Measurements from ENCODE around the gene SETD1B.
A peak's percentile ranks its signal among the peaks of the same experiment; 100 is the strongest.
"Not testable (repeated sequence)": the region's sequence is repeated elsewhere in the genome, so short reads cannot be mapped to it uniquely, and the experiment has no call there.

Gene SETD1B

DNA sequence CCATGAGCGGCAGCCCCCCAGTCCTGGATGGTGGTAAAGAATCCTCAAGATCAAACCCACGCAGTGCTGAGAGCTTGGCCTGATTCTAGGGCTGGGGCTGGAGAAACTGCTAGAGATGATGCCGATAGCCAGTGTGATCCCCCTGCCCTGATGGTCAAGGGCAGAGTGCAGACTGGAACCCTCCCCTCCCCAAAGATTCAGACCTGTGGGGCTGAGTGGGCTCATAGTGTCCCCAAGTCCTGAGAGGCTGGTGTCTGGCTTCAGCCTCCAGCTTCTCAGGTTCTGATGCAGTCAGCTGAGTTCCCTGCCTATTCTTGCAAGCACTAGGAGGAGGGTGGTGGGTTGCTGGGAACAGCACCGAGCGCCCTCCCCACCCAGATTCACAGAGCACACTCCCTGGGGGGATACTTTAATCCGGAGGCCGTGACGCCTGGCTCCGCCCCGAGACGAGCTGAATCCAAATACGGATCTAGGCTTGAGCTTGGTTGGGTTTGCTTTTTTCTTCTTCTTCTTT, 22.3 kb upstream of the SETD1B start:
- DNase-seq: no peak

DNA sequence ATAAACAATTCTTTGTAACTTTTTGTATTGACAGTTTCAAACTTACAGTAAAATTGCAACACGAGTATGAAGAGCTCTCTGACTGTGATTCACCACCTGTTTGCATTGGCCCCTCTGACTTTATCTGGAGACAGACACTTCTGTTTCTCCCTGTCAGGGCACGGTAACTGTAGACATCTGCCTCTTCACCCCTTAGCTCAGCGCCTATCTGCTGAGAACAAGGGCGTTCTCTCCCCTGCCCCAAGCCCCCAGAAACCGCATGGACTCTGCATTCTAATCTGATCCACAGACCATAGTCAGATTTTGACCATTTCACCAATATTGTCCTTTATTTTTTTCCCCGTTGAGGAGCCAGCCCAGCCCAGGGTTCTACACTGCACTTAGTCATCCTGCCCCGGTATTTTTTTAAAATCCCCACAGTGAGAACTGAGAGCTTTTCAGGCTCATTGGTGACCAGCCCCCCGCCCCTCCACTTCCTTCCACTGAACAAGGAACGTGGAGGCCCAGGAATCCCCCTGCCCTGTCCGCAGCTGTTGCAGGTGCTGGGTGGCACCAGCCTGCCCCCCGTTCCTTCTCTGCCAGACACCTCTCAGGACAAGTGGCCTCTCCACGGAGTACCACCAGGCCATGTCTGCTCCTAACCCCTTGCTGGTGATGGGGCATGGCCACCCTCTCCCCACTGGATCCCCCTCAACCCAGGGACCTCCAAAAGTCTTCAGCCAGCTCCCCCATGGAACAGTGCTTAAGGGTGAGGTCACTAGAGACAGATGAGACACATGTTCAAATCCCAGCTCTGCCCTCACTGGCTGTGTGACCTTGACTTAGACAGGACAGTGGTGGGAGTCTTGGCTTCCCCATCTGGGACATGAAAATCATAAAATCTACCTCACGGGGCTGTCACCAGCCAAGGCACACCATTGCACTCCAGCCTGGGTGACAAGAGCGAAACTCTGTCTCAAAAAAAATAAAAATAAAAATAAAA, 21.5 kb upstream of the SETD1B start:
- peak; percentile 75 to 83 for DNase-seq

DNA sequence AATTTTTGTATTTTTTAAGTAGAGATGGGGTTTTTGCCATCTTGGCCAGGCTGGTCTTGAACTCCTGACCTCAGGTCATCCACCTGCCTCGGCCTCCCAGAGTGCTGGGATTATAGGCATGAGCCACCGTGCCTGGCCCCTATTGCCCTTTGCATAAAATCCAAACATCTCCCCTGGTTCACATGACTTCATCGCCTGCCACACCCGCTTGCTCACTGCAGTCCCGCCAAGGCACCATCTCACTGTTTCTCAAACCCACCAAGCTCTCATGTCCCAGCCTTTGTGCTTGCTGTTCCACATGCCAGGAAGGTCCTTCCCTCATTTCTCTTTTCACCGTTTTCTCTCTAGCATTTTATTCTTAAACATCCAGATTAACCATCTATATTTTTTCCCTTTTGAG, 20.0 kb upstream of the SETD1B start:
- no peak for DNase-seq

GRCh38 chr12:121784460-121784859, 19.3 kb upstream of the SETD1B start:
- DNase-seq: no peak

GRCh38 chr12:121786440-121786825, 17.4 kb upstream of the SETD1B start:
- DNase-seq: peak in 1 of 2 experiments; percentile 68

- no peak for DNase-seq
Observed at GRCh38 chr12:121787063-121788025, 16.5 kb upstream of the SETD1B start.

DNA sequence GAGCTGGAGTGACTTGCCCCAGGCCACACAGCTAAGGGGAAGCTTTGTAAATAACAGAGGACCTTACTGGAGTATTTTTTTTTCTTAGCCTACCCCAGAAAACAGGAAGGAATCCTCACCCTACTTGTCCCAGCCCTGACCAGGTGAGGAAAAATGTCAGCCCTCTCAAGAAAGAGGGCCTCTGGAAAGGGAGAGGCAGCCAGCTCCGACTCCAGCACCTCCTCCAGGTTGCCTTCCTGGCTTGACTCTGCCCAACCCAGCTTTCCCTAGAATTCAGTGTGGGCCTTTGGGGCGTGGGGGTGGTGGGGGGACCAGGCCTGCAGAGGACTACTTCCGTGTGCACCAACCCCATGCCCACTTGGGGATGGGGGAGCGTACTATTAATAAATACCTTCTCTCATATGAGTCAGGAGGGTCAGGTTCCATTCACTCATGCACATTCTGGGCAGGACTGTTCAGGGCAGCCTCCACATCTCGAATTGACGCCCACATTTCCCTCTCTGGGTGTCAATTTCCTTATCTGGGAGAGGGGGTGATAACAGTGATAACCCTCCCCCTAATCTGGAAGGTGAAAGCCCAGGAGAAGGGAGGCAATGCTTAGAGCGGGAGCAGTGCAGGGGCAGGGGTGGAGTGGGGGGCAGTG, 15.5 kb upstream of the SETD1B start:
- DNase-seq: no peak

DNA sequence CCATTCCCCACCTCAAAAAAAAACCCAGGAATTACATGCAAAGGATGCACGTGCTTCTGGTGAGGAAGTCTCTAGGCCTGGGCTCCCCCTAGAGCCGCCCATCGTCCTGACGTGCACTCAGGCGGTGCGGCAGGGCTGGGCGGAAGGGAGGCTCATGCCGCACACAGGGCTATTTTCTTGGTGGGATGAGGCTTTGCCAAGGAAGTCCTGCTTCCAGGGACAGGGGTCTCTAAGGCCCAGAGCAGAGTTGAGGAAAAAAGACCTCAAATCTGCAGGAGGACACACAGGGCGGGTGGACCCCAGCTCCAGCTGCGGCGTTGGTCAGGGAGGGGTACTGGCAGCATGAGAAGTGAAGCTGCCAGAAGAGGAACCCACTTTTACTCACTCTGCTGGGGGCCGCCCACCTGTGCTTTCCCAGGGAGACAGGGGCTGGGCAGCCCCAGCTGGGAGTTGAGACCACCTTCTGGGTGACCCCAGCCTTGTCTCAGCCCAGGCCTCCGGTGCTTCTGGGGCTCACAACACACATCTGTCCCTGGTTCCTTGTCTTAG, 14.5 kb upstream of the SETD1B start:
- peak in 1 of 2 experiments; percentile 56 for DNase-seq

DNA sequence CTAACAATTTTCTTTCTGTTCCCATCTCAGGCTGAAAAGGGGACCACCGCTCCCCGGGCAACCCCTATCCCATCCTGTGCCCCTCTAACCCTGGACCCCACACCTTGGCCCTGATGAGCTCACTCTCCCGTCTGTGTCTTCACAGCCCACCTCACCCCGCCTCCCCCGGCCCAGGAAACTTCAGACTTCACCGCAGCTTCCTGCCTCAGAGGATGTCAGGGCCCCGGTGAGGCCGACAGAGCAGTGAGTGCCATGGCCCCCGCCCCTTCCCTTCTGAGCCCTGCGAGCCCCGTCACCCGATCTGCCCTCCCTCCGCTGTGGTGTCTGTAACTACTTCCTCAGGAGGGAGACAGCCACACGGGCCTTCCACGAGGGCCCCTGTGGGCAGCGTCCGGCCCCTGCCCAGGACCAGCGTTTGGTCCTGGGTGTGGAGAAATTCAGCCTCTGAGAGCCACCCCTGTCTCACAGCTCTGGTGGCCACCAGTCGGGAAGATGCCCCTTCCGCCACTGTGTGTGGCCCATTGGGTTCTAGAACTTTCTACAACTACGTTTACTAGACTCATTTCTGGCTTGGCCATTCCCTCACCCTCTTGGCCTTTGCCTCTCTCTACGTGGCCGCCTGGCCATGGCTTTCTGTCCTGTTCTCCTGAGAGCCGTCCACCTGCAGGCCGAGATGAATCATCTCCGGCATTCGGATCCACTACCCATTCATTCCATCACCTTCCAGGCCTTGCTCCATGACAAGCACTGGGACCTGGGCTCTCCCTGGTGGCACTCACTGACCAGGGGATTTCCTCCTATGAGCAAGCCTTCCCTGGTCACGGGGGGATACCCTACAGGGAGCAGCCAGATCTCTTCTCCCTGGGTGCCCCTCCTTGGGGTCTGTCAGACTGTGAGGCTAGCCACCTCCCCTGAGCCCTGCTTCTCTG, 13.7 kb upstream of the SETD1B start:
- peak; percentile 92 to 94 for DNase-seq

- not testable (repeated sequence) for DNase-seq
Observed at GRCh38 chr12:121790785-121791184, 13.0 kb upstream of the SETD1B start.

DNA sequence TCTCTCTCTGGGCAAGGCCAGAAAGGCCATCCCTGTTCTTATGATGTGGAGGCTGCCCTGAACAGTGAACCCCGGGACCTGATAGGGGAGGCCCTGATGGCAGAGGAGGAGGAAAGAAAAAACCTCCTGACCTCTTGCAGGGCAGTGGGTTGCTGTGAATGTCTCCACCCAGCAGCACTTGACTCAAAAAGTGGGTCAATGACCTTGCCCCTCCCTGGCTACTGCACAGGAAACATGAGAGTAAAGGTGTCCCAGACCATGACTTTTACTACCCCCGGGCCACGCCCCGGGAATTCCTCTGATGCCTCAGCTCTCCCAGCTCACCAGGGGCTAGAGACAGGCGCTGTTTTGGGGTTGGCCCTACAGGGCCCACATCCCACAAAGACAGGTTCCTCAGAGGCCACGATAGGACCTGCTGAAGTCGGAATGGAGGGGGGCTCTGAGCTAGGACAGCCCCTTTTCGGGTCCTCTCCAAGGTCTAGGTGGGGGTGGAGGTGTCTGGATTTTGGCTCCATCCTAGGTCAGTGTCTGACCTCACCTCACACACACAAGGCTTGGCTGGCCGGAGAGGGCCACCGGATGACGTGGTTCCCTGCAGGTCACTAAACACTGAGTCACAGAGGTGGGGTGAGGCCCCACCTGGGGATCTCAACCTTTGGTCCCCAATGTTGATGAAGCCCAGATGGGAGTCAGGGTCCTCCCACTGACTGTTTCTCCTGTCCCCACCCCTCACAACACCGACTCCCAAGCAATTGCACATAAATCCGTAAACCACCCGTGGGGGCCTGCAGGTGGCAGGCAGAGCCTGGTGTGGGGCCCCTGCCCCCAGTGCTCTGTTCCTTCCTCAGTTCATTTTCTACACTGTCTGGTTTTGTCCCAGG, 11.9 kb upstream of the SETD1B start:
- DNase-seq: peak; percentile 53 to 58

GRCh38 chr12:121792607-121793439, 11.0 kb upstream of the SETD1B start:
- DNase-seq: peak; percentile 55 to 66

DNA sequence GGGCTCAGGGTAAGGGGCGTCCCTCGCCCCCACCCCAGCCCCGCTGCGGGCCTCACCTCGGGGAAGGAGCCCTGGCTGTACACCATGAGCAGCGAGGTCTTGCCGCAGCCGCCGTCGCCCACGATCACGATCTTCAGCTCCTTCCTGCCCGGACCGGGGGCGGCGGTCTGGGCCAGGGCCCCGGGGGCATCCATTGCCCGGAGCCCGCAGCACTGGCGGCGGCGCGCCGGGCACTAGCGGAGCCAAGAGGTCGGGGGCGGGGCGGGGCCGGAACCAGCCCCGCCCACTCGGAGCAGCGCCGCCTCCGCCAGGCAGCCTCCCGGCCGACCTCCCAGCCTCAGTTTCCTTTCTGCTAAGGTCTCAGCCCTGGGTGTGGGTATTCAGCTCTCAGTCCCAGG, 10.4 kb upstream of the SETD1B start, which contains the start of gene RHOF:
RHOF (minus strand) TSS at position 249 of the 398 bp plus-strand sequence; CDS start at position 194, 55 bp downstream.
- DNase-seq: no peak

- peak; percentile 95 to 96 for DNase-seq
Observed at GRCh38 chr12:121793838-121794533, 9.8 kb upstream of the SETD1B start.

- peak; percentile 48 to 57 for DNase-seq
Observed at GRCh38 chr12:121794534-121795033, 9.2 kb upstream of the SETD1B start.

- peak; percentile 88 to 92 for DNase-seq
Observed at GRCh38 chr12:121795034-121795968, 8.5 kb upstream of the SETD1B start.
